ENCODE results near the gene LACTB.

DNA sequence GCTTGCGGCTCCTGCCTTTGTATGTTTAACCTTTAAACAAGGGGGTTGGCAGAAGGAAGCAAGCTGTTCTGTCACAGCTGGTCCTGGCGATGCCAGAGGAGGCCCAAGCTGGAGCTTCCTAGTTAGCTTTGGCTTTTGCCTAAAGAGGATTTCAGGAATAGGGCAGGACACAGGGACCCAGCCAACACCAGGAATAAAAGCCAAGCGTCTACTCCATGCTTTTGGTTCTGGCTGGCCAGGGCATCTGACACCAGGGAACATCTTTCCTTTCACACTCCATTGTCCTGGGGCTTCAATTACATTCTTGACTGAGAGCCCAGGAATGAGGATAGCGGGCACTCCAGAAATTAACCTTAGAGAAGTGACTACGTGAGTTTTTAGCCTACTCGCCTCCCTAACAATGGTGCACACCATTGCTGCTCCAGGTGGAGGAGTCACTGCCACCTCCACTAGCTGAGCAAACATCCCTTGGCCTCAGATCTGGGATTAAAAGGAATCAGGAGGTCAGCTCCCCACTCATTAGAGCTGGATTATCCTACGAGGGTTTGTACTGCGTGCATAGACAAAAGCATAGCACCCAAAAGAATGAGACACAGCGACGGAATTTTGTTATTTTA is 40.9 kb upstream of the LACTB start:
- TF ChIP-seq EZH2 (IDR thresholded peaks at IDR 0.05) (no peak), POLR2AphosphoS5 (IDR thresholded peaks at IDR 0.05; ENCODE audit: borderline replicate concordance, low read depth, low read length) (no peak)
